Large intestine (tissue), 3 donors: ENCODE measurements around the gene EXOC5. TPM values are rescaled to one million over a fixed set of nuclear protein-coding genes. Genes with fewer than 3 reads are reported as not detected.
A peak's percentile ranks its signal among the peaks of the same experiment; 100 is the strongest.

Experiments used
- DNase-seq, 2 donors: peaks; one replicate each; pipeline versions ENCODE4 v3.0.0 to v3.0.0-alpha.2; 2013
- H3K27ac ChIP-seq: one replicate; pipeline ENCODE4 v1.5.1; 2013; ENCODE audit warnings: low read length
- H3K27me3 ChIP-seq: 2 replicates; pipeline ENCODE4 v1.6.1; 2013; ENCODE audit warnings: low read length; ENCODE audit not compliant: control insufficient read depth, insufficient read depth
- H3K36me3 ChIP-seq: 2 replicates; pipeline ENCODE4 v1.6.1; 2013; ENCODE audit warnings: low read length; ENCODE audit not compliant: control insufficient read depth, insufficient read depth
- H3K4me1 ChIP-seq: one replicate; pipeline ENCODE4 v1.6.1; 2013; ENCODE audit warnings: low read length; ENCODE audit not compliant: control insufficient read depth, insufficient read depth
- H3K4me3 ChIP-seq: one replicate; pipeline ENCODE4 v1.5.1; 2013; ENCODE audit warnings: low read length
- H3K9me3 ChIP-seq: one replicate; pipeline ENCODE4 v1.6.1; 2013; ENCODE audit warnings: mild to moderate bottlenecking, low read depth, low read length, moderate library complexity; ENCODE audit not compliant: control insufficient read depth
- WGBS: methylation state at CpG from one replicate; pipeline ENCODE4 v1.1.5; 2013; ENCODE audit warnings: low lambda C conversion rate; ENCODE audit not compliant: insufficient coverage; 5-methylcytosine and 5-hydroxymethylcytosine counted together
- polyA plus RNA-seq: library from polyadenylated mRNA; unstranded; fragments of 120-200 nt; gene quantifications from one replicate; pipeline ENCODE4 v1.2.1, GENCODE V29; 2013

The EXOC5 gene
- polyA plus RNA-seq, 1 donor: 63.8 TPM

- 85% methylated on average over 2 of the region's 6 CpGs for WGBS
Observed at GRCh38 chr14:57291692-57292647, 23.3 kb upstream of the EXOC5 start.

DNA sequence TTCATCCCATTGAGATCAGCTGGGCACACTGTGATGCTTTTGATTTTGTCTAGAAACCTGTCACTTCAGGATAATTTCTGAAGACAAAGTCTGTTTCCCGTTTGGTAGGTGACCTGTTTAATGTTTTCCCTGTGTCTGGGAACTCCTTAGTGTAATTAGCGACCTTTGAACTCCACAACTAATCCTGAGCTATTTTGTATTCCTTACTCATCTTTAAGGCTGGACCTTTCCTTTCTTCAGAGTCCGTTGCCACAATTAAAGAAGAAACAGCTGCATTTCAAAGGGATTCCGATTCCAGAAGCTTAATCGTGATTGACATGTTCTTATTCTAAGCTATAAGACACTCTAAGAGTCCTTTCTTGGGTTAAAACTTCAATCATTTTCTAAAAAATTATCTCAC, 22.0 kb upstream of the EXOC5 start:
- DNase-seq: peak; percentile 66 to 87
- Histone ChIP-seq H3K9me3 (no peaks in the 10 kb centered on the region), H3K4me3 (no peak overlapping the region), H3K27ac (peak overlapping the region; percentile 56), H3K36me3 (peaks cover 11% of the 10 kb centered on the region), H3K4me1 (peaks cover 9% of the 10 kb centered on the region), H3K27me3 (no peaks in the 10 kb centered on the region)
- no CpG with 5 or more reads among the region's 5 CpGs for WGBS

More at GRCh38 chr14:57291692-57292647, 23.3 kb upstream of the EXOC5 start:
- Histone ChIP-seq H3K4me3 (no peak overlapping the region), H3K27ac (no peak overlapping the region), H3K4me1 (peaks cover 9% of the 10 kb centered on the region), H3K36me3 (peaks cover 5% of the 10 kb centered on the region), H3K9me3 (no peaks in the 10 kb centered on the region), H3K27me3 (no peaks in the 10 kb centered on the region)
- no peak for DNase-seq

DNA sequence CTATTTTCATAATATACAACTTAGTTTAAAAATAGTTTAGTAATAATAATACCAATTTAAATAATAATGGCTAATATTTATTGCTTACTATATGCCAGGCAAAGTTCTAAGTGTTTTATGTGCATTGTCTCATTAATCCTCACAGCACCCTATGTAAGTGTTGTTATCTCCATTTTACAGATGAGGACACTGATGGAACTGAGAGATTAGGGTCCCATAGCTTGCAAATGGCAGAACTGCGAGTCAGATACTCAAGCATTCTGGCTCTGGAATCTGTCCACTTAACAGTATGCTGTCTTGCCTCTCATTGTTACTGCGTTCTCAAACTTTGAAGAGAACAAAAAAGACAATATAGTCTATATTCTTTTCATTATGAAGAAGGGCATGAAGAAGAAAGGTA, 19.0 kb upstream of the EXOC5 start:
- Histone ChIP-seq H3K4me3 (no peak overlapping the region), H3K27me3 (no peaks in the 10 kb centered on the region), H3K36me3 (peaks cover 35% of the 10 kb centered on the region), H3K9me3 (no peaks in the 10 kb centered on the region), H3K4me1 (peaks cover 9% of the 10 kb centered on the region), H3K27ac (no peak overlapping the region)
- DNase-seq: no peak
- WGBS: 100% methylated on average over 1 of the region's 2 CpGs

DNA sequence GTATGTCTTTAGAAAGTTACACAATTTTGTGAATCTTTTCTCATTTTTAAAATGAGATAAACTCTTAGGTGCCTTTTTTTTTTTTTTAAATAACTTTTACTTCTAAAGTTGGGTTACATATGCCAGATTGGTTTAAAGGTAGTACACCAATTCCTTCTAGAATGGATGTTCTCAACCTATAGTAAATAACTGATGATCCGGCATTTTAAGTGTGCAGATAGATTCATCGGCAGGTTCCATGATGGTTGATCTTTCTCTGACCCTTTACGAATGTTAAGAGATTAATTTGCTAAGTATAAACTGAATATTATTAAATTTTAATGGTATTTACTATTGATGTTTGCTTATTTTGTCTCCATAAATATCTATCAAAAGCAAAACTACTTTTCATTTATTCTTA, 8.4 kb upstream of the EXOC5 start:
- peaks cover 3% of the 10 kb centered on the region for H3K9me3 ChIP-seq
- WGBS: no CpG with 5 or more reads among the region's 3 CpGs

DNA sequence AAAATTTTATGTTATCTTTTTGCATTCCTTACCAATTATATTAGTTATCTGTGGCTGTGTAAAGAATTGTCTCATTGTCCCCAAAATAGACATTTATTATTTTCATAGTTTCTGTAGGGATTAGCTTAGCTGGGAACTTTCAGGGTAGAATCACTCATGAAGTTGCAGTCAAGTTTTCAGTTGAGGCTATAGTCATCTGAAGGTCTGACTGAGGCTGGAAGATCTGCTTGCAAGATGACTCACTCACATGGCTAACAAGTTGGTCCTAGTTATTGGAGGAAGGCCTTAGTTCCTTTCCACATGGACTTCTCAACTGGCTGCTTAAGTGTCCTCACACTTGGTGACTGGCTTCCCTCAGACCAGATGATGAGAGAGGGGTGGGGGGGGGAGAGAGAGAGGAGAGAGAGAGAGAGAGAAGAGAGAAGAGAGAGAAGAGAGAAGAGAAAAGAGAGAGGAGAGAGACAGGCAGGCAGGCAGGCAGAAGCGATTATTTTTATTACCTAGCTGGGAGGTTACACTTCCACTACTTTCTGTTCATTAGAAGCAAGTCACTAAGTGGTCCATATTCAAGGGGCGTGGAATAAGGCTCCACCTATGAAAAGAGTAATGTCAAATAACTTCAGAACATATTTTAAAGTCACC, 6.4 kb upstream of the EXOC5 start:
- H3K36me3 ChIP-seq: peaks cover 18% of the 10 kb centered on the region
- H3K4me1 ChIP-seq: no peaks in the 10 kb centered on the region
- H3K4me3 ChIP-seq: no peak overlapping the region
- H3K27me3 ChIP-seq: no peaks in the 10 kb centered on the region
- WGBS: 67% methylated on average over 1 of the region's 2 CpGs
- peaks cover 3% of the 10 kb centered on the region for H3K9me3 ChIP-seq
- no peak for DNase-seq
- H3K27ac ChIP-seq: no peak overlapping the region

More for the DNA sequence above, 8.4 kb upstream of the EXOC5 start:
- no peaks in the 10 kb centered on the region for H3K4me1 ChIP-seq
- DNase-seq: no peak
- peaks cover 27% of the 10 kb centered on the region for H3K36me3 ChIP-seq
- no peaks in the 10 kb centered on the region for H3K27me3 ChIP-seq
- H3K27ac ChIP-seq: no peak overlapping the region
- no peak overlapping the region for H3K4me3 ChIP-seq

GRCh38 chr14:57274551-57274950, 5.8 kb upstream of the EXOC5 start:
- 89% methylated on average over 1 of the region's 2 CpGs for WGBS
- no peaks in the 10 kb centered on the region for H3K4me1 ChIP-seq

GRCh38 chr14:57273236-57273635, 4.5 kb upstream of the EXOC5 start:
- H3K9me3 ChIP-seq: peaks cover 3% of the 10 kb centered on the region
- DNase-seq: peak in 1 of 2 donors; percentile 11
- no peaks in the 10 kb centered on the region for H3K27me3 ChIP-seq
- H3K36me3 ChIP-seq: peaks cover 12% of the 10 kb centered on the region
- no peak overlapping the region for H3K4me3 ChIP-seq
- 0% methylated on average over 1 of the region's 1 CpG for WGBS
- no peaks in the 10 kb centered on the region for H3K4me1 ChIP-seq
- peak overlapping the region; percentile 5 for H3K27ac ChIP-seq

More at GRCh38 chr14:57274551-57274950, 5.8 kb upstream of the EXOC5 start:
- Histone ChIP-seq H3K27me3 (no peaks in the 10 kb centered on the region), H3K4me3 (no peak overlapping the region), H3K27ac (no peak overlapping the region), H3K36me3 (peaks cover 17% of the 10 kb centered on the region), H3K9me3 (peaks cover 3% of the 10 kb centered on the region)
- DNase-seq: no peak

DNA sequence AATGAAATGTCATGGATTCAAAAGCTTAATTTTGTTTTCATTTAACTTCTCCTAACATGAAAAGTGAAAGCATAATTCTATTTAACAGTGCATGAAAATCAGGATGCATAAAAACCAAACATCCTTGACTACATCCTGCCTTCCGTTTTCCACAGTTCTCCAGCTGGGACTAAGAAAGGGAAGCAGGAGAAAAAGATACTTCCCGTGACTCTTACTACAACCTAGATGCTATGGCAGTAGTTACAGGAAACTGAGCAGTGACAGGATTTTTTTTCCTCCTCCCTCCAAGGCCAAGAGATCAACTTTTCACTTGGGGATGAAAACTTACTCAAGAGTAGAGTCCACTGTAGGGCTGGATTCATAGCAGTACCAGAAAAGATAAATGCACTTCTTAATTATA, 2.6 kb downstream of the EXOC5 start:
- peaks cover 8% of the 10 kb centered on the region for H3K4me1 ChIP-seq
- peak overlapping the region; percentile 43 for H3K27ac ChIP-seq
- no peak overlapping the region for H3K4me3 ChIP-seq
- 80% methylated on average over 1 of the region's 2 CpGs for WGBS
- no peaks in the 10 kb centered on the region for H3K9me3 ChIP-seq
- DNase-seq: peak; percentile 7 to 47
- H3K27me3 ChIP-seq: no peaks in the 10 kb centered on the region
- H3K36me3 ChIP-seq: peaks cover 2% of the 10 kb centered on the region

GRCh38 chr14:57262117-57262516, 6.6 kb downstream of the EXOC5 start:
- DNase-seq: no peak
- H3K4me3 ChIP-seq: no peak overlapping the region
- H3K27ac ChIP-seq: no peak overlapping the region
- no peaks in the 10 kb centered on the region for H3K27me3 ChIP-seq
- peaks cover 2% of the 10 kb centered on the region for H3K36me3 ChIP-seq
- H3K4me1 ChIP-seq: peaks cover 8% of the 10 kb centered on the region
- no peaks in the 10 kb centered on the region for H3K9me3 ChIP-seq

- Histone ChIP-seq H3K4me3 (no peak overlapping the region), H3K4me1 (peaks cover 8% of the 10 kb centered on the region), H3K27me3 (no peaks in the 10 kb centered on the region), H3K36me3 (peaks cover 3% of the 10 kb centered on the region), H3K27ac (no peak overlapping the region), H3K9me3 (no peaks in the 10 kb centered on the region)
- no peak for DNase-seq
Observed at GRCh38 chr14:57261604-57262003, 7.1 kb downstream of the EXOC5 start.
